Stimulated activated CD4-positive, alpha-beta T cell treated with anti-CD3 and anti-CD28 coated beads, Interleukin-2, amount 100 ng/mL, for 24 hours (primary cell): ENCODE results near the gene OTUD3.
"Not testable (repeated sequence)": the region's sequence is repeated elsewhere in the genome, so short reads cannot be mapped to it uniquely, and the experiment has no call there.

Experiments used
- DNase-seq, 2 donors: peaks; one replicate each; pipeline ENCODE4 v3.0.0-alpha.2; 2020

Gene OTUD3, protein sequence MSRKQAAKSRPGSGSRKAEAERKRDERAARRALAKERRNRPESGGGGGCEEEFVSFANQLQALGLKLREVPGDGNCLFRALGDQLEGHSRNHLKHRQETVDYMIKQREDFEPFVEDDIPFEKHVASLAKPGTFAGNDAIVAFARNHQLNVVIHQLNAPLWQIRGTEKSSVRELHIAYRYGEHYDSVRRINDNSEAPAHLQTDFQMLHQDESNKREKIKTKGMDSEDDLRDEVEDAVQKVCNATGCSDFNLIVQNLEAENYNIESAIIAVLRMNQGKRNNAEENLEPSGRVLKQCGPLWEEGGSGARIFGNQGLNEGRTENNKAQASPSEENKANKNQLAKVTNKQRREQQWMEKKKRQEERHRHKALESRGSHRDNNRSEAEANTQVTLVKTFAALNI

DNA sequence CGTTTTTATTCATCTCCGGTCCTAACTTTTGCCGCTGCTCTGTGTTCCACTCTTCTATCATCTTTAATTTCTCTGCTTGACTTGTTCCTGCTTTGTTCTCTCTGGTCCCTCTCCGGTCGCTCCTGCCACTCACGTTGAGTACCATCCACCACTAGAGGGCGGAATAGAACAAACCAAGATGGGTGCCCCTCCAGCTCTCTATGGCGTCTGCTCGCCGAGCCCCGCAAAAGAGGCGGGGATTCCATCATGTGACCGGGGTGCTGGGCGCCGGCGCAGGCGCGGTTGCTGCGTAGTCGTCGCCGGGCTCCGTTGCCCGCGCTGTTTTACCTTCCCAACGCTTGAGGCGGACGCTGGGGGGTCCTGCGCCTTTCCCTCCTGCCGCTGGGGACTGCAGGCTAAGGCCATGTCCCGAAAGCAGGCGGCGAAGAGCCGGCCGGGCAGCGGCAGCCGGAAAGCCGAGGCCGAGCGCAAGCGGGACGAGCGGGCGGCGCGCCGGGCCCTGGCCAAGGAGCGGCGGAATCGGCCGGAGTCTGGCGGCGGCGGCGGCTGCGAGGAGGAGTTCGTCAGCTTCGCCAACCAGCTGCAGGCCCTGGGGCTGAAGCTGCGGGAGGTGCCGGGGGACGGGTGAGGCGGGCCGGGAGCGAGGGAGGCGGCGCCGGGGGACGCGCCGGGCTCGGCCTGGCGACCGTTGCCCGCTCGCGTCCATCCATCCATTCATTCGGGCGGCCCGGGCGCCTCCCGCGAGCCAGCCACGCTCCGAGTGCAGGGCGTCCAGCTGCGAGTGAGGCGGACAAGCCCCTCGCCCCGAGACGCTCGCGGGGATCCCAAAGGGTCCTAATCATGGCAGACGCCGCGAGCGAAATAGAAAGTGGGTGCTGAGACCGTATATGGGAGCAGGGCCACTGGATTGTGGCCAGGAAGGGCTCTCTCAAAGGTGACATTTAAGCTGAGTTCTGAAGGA lies at the start of gene OTUD3:
OTUD3 (plus strand) TSS at position 285 of the 961 bp plus-strand sequence; CDS start at position 404, 119 bp downstream.
- peak; percentile 93 to 96 for DNase-seq

DNA sequence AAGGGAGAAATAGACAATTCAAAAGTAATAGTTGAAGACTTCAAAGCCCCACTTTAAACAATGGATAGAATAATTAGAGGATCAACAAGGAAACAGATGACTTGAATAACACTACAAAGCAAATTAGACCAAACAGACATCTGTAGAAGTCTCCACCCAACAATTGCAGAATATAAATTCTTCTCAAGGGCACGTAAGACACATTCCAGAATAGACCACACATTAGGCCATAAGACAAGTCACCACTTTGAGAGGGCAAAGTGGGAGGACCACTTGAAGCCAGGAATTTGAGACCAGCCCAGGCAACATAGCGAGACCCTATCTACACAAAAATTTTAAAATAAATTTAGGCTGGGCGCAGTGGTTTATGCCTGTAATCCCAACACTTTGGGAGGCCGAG lies 46.6 kb upstream of the OTUD3 start:
- DNase-seq: no peak

DNA sequence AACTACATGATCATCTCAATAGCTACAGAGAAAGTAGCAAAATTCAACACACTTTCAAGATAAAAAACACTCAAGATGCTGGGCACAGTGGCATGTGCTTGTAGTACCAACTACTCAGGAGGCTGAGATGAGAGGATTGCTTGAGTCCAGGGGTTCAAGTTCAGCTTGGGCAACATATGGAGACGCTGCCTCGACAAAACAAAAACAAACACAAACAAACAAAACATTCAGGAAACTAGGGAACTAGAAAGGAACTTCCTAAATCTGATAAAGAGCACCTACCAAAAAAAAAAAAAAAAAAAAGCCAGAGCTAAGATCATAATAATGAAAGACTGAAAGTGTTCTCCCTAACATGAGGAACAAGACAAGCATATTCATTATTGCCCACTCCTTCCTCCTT lies 44.3 kb upstream of the OTUD3 start:
- DNase-seq: no peak

DNA sequence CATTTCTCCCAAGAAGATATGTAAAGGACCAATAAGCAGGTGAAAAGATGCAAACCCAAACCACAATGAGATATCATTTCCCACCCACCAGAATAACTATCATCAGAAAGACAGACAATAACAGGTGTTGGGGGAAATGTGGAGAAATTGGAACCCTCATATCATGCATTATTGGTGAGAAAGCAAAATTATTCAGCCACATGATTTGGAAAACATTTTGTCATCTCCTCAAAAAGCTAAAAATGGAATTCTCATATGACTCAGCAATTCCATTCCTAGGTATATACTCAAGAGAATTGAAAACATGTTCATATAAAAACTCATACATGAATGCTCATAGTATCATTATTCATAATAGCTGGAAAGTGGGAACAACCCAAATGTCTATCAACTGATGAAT lies 42.0 kb upstream of the OTUD3 start:
- DNase-seq: no peak

DNA sequence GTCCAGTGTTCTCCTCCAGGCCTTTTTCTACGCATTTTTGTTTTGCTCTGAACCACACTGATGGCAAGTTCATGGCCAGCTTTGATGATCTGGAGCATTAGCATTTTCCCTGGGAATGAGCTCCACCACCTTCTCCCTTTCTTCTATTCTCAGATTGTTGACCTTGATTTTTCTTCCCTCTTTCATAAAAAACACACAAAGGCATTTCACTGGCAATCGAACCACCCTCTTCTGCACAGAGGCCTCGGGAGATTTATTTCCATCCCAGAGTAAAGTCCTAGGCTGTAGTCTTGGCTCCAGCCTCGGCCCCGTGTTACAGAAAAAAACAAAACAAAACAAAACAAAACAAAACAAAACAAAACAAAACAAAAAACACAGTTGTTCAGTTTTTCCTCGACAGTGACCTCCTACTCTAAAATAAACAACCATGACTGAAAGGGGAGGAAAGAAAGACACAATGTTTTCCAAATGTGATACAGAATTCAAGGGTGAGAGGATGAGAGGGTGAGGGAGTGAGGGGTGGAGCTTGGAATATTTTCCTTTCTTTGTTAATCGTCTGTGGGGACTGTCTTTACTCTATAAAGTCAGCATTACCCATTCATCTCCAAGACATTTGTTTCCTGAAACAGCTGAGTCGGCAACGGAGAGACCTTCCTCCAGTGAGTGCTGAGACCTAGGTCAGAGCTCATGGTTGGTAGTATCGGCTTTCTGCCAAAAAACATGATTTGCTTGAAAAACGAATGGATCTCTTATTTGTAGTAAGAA lies 37.3 kb upstream of the OTUD3 start:
- no peak for DNase-seq

DNA sequence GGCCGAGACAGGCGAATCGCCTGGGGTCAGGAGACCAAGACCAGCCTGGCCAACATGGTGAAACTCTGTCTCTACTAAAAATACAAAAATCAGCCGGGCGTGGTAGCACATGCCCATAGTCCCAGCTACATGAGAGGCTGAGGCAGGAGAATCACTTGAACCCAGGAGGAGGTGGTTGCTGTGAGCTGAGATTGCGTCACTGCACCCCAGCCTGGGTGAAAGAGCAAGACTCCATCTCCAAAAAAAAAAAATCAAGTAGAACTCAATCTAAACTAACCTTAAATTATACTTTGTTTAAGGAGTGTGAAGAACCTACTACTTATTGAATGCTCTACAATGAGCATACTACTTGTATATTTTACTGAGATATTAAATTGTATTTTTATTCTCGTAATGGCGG lies 36.6 kb upstream of the OTUD3 start:
- no peak for DNase-seq

DNA sequence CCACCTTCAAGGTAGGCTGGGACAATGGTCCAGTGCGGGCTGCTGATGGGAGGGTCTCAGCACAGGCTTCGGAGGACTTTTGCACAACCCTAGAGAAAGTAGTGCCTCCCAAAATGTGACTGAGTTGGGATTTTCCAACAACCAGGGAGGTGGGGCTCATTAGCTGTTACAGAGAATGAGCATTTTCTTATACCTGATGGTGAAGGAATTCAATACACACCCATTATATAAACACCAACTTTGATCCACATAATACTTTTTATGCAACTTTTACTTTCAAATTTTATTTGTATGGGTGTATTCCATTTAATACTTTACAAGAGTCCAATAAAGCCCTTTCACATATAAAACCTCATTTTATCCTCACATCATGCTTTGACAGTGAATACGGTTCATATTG lies 35.9 kb upstream of the OTUD3 start:
- no peak for DNase-seq

DNA sequence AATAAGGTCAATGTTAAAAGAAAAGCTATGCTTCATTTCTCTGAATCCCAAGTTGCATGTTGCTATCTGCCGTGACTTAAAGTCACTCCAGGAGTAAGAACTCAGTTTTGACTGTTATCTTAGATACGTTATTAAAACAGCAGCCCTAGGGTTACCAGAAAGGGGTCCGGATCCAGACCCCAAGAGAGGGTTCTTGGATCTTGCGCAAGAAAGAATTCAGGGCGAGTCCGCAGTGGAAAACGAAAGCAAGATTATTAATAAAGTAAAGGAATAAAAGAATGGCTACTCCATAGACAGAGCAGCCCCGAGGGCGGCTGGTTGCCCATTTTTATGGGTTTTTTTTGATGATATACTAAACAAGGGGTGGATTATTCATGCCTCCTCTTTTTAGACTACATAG lies 34.9 kb upstream of the OTUD3 start:
- not testable (repeated sequence) for DNase-seq

DNA sequence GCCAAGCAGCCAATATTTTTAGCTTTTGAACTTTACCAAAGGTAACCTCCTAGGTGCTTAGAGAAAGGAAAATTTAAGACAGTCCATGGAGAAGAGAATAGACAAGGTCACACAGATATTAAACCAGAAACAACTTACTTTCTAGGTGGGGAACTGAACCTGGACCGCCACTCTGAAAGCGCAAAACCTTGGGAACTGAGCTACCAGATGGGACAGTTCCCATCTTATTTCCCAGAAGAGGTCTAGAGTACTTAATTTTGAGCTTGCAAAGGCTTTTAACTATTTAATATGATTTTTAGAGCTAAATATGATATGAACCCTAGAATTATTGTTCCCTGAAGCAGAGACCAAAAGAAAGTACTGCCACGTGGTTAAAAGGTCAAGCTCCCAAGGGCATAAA lies 32.9 kb upstream of the OTUD3 start:
- not testable (repeated sequence) for DNase-seq

DNA sequence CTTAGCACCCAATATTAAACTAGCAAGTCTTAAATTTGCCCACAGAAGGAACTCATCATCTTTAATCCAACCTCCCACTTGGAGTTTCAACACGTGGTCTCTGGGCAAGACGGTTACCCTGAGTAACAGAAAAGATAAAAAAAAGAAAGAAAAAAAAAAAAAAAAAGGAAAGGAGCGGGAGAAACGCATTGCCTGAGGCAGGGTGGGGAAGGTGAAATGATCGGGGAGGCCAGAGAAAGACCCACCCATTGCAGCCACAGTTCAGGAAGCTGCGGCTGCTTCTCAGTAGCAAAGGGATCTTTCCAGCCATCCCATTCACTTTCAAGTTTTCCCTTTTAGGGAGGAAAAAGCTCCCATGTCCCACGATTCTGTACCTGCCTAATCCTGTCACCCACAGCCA lies 32.0 kb upstream of the OTUD3 start:
- no peak for DNase-seq

DNA sequence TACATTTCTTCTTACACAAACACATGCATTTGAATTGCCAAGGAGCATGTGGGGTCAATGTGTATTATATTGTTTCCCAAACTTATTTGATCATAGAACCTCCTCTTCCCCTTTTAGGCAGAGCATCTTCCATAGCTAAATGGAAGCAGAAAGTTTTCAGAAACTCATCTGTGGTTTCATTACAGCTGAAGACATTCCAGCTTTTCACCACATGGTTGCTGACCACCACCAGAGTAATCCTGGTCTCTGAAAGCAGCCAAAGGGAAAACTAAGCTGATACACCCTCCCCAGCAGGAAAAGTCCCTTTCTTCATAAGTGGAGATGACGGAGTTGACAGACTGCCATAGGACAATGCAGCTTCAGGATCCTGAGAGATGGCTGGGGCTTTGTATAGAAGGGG lies 30.2 kb upstream of the OTUD3 start:
- no peak for DNase-seq

DNA sequence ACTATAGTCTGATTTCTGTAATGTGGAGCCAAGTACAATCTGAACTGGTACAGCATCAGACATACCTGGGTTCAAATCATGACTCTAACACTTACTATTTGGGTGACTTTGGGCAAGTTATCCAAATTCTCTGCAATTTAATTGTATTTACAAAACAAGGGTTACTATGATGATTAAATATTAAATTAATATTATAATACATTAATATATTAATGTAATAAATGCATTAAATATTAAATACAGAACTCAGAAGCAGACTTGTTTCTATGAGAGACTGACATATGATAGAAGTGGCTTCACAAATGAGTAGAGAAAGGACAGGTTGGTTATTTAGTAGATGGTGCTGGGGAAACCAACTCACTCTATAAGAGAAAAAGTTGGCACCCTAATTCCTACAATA lies 27.3 kb upstream of the OTUD3 start:
- DNase-seq: no peak

DNA sequence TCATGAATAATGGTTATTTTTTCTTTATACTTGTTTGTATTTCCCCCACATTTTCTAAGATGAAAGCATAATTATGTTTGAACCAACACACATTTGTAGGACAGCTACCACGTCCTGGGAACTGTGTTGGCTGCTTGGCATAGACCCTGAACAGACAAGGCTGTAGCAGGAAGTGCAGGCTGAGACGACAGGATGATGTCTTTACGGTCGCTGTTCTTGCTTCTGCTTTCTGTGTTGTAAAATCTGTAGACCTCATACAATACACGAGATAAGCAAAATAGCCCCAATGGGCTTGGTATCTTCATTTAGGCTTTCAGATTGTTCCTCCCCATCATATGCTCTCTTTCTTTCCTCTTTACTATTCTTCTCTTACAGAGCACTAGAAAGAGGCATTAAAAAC lies 23.3 kb upstream of the OTUD3 start:
- no peak for DNase-seq

DNA sequence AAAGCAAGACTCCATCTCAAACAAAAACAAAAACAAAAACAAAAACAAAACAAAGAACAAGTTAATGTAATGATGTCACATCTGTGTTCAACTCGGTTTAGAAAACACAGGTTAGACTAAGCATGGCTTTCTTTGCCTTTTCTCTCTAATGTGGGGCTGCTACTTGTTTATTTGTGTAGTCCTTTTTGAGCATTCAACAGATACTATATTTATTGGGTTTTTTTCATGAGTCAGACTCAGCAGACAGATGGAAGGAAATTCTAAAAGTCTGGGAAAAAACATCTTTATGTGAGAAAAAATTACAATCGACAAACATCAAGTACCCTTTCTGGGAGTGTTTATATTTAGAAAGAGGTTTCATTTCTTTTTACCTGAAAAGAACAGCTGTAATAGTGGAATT lies 22.3 kb upstream of the OTUD3 start:
- DNase-seq: no peak

DNA sequence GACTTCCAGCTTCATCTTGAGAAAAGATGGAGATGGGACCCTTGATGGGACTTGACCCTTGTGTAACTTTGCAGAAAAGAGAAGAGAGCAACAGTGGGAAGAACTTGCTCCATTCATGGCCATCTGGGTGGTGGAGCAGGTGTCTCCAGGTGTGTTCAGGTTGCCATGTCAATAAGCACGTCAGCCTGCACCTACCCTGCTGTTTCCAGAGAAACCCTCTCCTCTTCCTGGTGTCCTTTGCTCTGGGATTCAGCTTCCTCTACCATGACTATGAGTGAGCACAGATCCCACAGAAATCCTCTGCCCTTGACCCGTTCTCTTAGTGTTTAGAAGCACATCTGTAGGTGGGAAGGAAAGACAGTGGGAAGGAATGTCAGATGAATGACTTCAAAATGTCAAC lies 21.8 kb upstream of the OTUD3 start:
- DNase-seq: no peak

DNA sequence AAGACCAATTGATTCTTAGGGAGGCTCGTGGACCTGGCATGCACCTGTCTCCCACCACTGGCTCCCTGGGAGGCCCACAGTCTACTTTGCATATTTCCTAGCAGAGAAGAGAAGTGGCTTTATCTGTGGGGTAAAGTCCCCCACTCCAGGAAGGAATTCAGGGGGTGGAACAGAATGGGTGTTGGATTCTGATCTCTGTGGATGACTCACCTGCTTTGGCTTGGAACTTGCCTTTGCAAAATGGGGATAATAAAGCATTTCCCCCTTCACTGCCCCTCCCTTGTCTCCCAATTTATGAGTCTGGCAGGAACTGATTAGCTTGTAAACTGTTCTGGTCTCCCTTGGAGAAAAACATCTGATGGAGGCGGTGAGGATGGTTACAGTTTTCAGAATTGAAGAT lies 21.2 kb upstream of the OTUD3 start:
- no peak for DNase-seq

DNA sequence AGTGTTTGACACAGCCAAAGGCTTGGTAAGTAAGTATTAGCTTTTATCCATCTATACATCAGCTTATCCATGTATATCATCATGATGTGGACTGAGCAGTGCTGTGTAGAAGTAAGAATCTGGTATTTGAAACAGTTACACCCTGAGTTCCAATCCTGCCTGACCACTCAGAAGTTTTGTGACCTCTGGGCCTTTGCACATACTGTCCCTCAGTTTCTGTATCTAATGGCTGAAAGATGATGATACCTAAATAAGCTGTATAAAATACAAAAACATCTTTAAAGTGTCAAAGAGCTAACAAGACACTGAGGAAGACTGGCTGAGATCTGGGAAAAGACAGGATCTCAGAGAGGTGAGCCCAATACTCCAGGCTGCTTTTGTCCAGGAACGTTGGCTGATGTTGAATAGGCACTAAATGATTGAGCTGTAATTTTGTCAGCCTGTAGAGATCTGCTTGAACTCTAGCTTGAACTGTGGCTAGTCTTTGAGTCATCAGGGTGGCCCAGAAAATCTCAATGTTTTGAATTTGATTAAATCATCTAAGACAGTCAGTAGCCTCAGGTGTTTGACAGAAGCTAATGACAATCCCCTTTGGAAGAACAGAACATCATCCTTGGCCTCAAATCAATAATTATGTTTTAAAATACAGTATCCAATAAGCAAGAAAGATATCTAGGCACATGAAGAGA lies 20.2 kb upstream of the OTUD3 start:
- DNase-seq: no peak

DNA sequence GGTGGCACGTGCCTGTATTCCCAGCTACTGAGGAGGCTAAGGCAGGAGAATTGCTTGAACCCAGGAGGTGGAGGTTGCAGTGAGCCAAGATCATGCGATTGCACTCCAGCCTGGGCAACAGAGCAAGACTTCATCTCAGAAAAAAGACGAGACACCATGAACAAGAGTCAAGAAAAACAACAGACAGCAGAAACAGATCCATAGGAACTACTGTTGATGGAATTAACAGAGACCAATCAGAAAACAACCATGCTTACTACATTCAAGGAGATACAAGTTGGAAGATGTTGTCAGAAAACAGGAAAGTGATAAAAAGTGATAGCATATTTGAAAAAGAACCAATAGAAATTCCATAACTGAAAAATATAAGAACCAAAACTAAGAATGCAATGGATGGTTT lies 19.3 kb upstream of the OTUD3 start:
- DNase-seq: no peak

DNA sequence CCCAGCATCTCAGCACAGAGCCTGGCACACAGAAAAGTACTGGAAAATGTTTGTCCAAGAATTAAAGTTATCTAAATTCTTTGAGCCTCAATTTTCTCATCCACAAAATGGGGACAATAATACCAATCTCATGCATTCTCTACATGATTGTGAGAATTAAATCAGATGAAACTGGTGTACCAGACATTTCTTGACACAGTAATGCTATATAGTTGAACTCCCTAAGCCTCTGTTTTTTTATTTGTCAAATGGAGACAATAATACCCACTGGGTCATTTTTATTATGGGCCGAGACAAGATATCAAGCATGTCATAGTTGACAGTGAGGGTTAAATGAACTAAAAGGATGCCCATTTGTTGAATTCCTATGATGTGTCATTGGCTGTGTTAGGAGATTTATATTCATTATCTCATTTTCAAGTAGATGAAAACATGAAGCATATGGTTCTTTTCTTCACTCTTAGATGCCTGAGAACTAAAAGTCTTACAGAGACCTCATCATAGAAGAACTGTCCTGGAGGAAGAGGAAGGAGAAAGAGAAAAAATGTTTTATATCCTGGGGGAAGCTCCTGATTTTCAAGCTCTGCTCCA lies 17.5 kb upstream of the OTUD3 start:
- no peak for DNase-seq

DNA sequence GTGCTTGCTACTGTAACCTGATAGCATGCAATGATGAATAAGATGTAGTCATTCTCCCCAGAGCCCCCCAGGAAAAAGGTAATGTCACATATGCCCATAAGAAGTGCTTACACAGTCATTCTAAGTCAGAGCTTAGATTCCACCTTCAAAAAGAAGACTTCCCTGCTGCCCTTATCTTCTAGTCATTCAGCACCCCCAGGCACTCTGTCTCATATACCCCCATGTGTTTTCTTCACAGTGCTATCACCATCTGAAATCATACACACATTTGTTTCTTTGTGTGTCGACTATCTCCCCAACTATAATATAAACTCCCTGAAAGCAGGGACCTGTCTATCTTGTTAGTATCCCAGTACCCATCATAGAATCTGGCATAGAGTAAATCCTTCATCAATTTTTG lies 16.2 kb upstream of the OTUD3 start:
- DNase-seq: no peak

DNA sequence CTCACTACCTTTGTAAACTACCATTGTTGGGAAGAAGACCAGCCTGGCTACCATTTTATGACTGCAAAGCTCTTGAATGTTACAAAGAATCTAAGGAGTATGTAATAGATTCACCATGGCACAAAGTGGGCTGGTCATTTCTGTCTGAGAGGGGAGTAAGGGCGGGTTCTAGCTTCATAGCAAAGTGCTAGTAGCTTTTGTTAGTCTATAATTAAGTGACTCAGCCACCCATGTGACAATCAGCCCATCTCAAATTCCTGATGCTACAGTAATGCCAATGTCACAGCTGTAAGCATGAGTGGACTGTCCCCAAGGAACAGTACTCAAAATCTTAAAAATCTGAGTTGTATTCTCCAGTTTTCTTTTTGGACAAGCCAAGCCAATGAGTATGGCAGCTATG lies 15.4 kb upstream of the OTUD3 start:
- DNase-seq: no peak

DNA sequence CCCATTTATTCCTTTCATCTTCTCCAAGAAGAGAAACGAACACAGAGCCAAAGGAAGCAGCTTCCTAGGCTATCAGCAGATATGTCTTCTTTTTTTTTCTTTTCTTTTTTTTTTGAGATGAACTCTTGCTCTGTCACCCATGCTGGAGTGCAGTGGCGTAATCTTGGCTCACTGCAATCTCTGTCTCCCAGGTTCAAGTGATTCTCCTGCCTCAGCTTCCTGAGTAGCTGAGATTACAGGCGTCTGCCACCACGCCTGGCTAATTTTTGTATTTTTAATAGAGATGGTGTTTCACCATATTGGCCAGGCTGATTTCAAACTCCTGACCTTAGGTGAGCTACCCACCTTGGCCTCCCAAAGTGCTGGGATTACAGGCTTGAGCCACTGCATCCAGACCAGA lies 13.6 kb upstream of the OTUD3 start:
- DNase-seq: not testable (repeated sequence)
